ENCODE data around the gene TSPAN1. TPM values are rescaled to one million over a fixed set of nuclear protein-coding genes. Genes with fewer than 3 reads are reported as not detected.

Gene TSPAN1
- total RNA-seq, 1 donor from 2014 or later, result 0.91 TPM

- peaks cover 6% of the 10 kb centered on the region for H3K4me1 Mint-ChIP-seq (ENCODE audit: unreplicated experiment)
- H3K27ac Mint-ChIP-seq (ENCODE audit: unreplicated experiment), result no peak overlapping the region
- peaks cover 3% of the 10 kb centered on the region for H3K9me3 Mint-ChIP-seq (ENCODE audit: unreplicated experiment)
- no peak overlapping the region for H3K4me3 Mint-ChIP-seq (ENCODE audit: unreplicated experiment)
- DNase-seq (ENCODE audit: extremely low spot score, unreplicated experiment), result no peak
- H3K36me3 Mint-ChIP-seq (ENCODE audit: unreplicated experiment), result no peaks in the 10 kb centered on the region
- no peaks in the 10 kb centered on the region for H3K27me3 Mint-ChIP-seq (ENCODE audit: unreplicated experiment)
- TF ChIP-seq CTCF (IDR thresholded peaks at IDR 0.05), result no peak
Measured at GRCh38 chr1:46152016-46152415, 22.9 kb upstream of the TSPAN1 start.

- DNase-seq (ENCODE audit: extremely low spot score, unreplicated experiment), result no peak
Measured at GRCh38 chr1:46153228-46153627, 21.7 kb upstream of the TSPAN1 start.

GRCh38 chr1:46153732-46154131 is 21.2 kb upstream of the TSPAN1 start:
- Mint-ChIP-seq H3K27ac (ENCODE audit: unreplicated experiment) (no peak overlapping the region), H3K36me3 (ENCODE audit: unreplicated experiment) (no peaks in the 10 kb centered on the region), H3K4me1 (ENCODE audit: unreplicated experiment) (peaks cover 6% of the 10 kb centered on the region), H3K4me3 (ENCODE audit: unreplicated experiment) (no peak overlapping the region), H3K27me3 (ENCODE audit: unreplicated experiment) (no peaks in the 10 kb centered on the region), H3K9me3 (ENCODE audit: unreplicated experiment) (peaks cover 3% of the 10 kb centered on the region)
- DNase-seq (ENCODE audit: extremely low spot score, unreplicated experiment), result no peak
- TF ChIP-seq CTCF (IDR thresholded peaks at IDR 0.05), result no peak

More at GRCh38 chr1:46153228-46153627, 21.7 kb upstream of the TSPAN1 start:
- Mint-ChIP-seq H3K36me3 (ENCODE audit: unreplicated experiment) (no peaks in the 10 kb centered on the region), H3K4me1 (ENCODE audit: unreplicated experiment) (peaks cover 6% of the 10 kb centered on the region), H3K9me3 (ENCODE audit: unreplicated experiment) (peaks cover 3% of the 10 kb centered on the region), H3K27ac (ENCODE audit: unreplicated experiment) (no peak overlapping the region), H3K4me3 (ENCODE audit: unreplicated experiment) (no peak overlapping the region), H3K27me3 (ENCODE audit: unreplicated experiment) (no peaks in the 10 kb centered on the region)
- no peak for TF ChIP-seq CTCF (IDR thresholded peaks at IDR 0.05)

GRCh38 chr1:46157916-46158311 is 17.0 kb upstream of the TSPAN1 start:
- H3K9me3 Mint-ChIP-seq (ENCODE audit: unreplicated experiment), result peaks cover 3% of the 10 kb centered on the region
- DNase-seq (ENCODE audit: extremely low spot score, unreplicated experiment), result no peak
- no peaks in the 10 kb centered on the region for H3K27me3 Mint-ChIP-seq (ENCODE audit: unreplicated experiment)
- no peak for TF ChIP-seq CTCF (IDR thresholded peaks at IDR 0.05)
- H3K27ac Mint-ChIP-seq (ENCODE audit: unreplicated experiment), result no peak overlapping the region
- no peaks in the 10 kb centered on the region for H3K4me1 Mint-ChIP-seq (ENCODE audit: unreplicated experiment)
- no peak overlapping the region for H3K4me3 Mint-ChIP-seq (ENCODE audit: unreplicated experiment)
- no peaks in the 10 kb centered on the region for H3K36me3 Mint-ChIP-seq (ENCODE audit: unreplicated experiment)

GRCh38 chr1:46158312-46159281 is 16.3 kb upstream of the TSPAN1 start:
- Mint-ChIP-seq H3K9me3 (ENCODE audit: unreplicated experiment) (peaks cover 3% of the 10 kb centered on the region), H3K4me3 (ENCODE audit: unreplicated experiment) (no peak overlapping the region), H3K4me1 (ENCODE audit: unreplicated experiment) (no peaks in the 10 kb centered on the region), H3K27ac (ENCODE audit: unreplicated experiment) (no peak overlapping the region), H3K27me3 (ENCODE audit: unreplicated experiment) (no peaks in the 10 kb centered on the region), H3K36me3 (ENCODE audit: unreplicated experiment) (no peaks in the 10 kb centered on the region)
- no peak for TF ChIP-seq CTCF (IDR thresholded peaks at IDR 0.05)
- no peak for DNase-seq (ENCODE audit: extremely low spot score, unreplicated experiment)

Measured in osteocyte (in vitro differentiated cells).